Measurements from ENCODE around the gene HEXA.

- TF ChIP-seq CTCF (IDR thresholded peaks at IDR 0.05): no peak
- no peak for TF ChIP-seq POLR2A (IDR thresholded peaks at IDR 0.05)
Measured at GRCh38 chr15:72345806-72346205, 30.0 kb downstream of the HEXA start.

Data from thyroid gland (tissue), 4 donors.